ENCODE measurements around the gene CD109. TPM values are rescaled to one million over a fixed set of nuclear protein-coding genes. Genes with fewer than 3 reads are reported as not detected.

Gene CD109
- total and polyA plus RNA-seq, 2 of the 8 experiments (the other 6 are each of a cell fraction or from before 2014, with no cell fraction given): 1.4 to 5.3 TPM

GRCh38 chr6:73830119-73830518, 134.1 kb downstream of the CD109 start:
- no peak for DNase-seq (ENCODE audit: low read depth in 1 of 2, low spot score in 2 of 2)
- H3K79me1 ChIP-seq (ENCODE audit: low read depth, low read length): no peaks in the 10 kb centered on the region
- H3K23me2 ChIP-seq (ENCODE audit: low read depth, low read length): no peaks in the 10 kb centered on the region
- no peak overlapping the region for H3K56ac ChIP-seq (replicated peaks; ENCODE audit: insufficient read length, low read depth, low read length)
- no peaks in the 10 kb centered on the region for H3K4me1 ChIP-seq (replicated peaks in 1 of 4; ENCODE audit: control insufficient read depth in 3 of 4, insufficient read depth in 4 of 4, low read length in 3 of 4)
- no peak overlapping the region for H2AFZ ChIP-seq (ENCODE audit: low read length)
- no peaks in the 10 kb centered on the region for H3K9me3 ChIP-seq (ENCODE audit: insufficient read depth in 2 of 2, low read depth in 1 of 2, low read length in 1 of 2)
- no peak overlapping the region for H2BK15ac ChIP-seq (ENCODE audit: low read length)
- no peak overlapping the region for H2BK12ac ChIP-seq (ENCODE audit: low read depth, low read length)
- peaks cover 0 to 1% (median 0%) of the 10 kb centered on the region in 4 experiments; a peak in 1 of 7 replicates for H3K27me3 ChIP-seq (replicated peaks in 1 of 4; ENCODE audit: control insufficient read depth in 3 of 4, extremely low read depth in 1 of 4, insufficient read depth in 3 of 4, low read length in 3 of 4)
- no peak overlapping the region for H2BK20ac ChIP-seq (ENCODE audit: low read length)
- H4K20me1 ChIP-seq (replicated peaks in 1 of 2; ENCODE audit: control insufficient read depth in 1 of 2, insufficient read depth in 2 of 2, low read length in 2 of 2): no peaks in the 10 kb centered on the region
- no peak overlapping the region for H3K9ac ChIP-seq (replicated peaks in 1 of 4; ENCODE audit: extremely low read depth in 1 of 4, low read depth in 3 of 4, low read length in 3 of 4)
- H3K23ac ChIP-seq (ENCODE audit: insufficient read length): no peak overlapping the region
- no peak overlapping the region for H4K91ac ChIP-seq (replicated peaks; ENCODE audit: insufficient read length, low read length)
- H2AK5ac ChIP-seq (ENCODE audit: low read depth, low read length): no peak overlapping the region
- FAIRE-seq: no peak
- H3K79me2 ChIP-seq (ENCODE audit: control insufficient read depth in 1 of 2, insufficient read depth in 2 of 2, low read length in 2 of 2): no peaks in the 10 kb centered on the region
- ChIA-PET POLR2A (ENCODE audit: partially characterized antibody) (no interaction called here), CTCF (ENCODE audit: partially characterized antibody) (interaction anchor here (0.8 to 1.8 kb wide), 6 partner anchors 11 to 1380 kb away, joined by 3 to 4 read pairs (median 3); no protein-coding TSS in a partner anchor)
- no peak overlapping the region for H3K4ac ChIP-seq (replicated peaks; ENCODE audit: insufficient read length, low read depth, low read length)
- no peak overlapping the region for H2BK120ac ChIP-seq (replicated peaks; ENCODE audit: low read depth, low read length)
- H3K18ac ChIP-seq (ENCODE audit: extremely low read depth, low read length): no peak overlapping the region
- no peak overlapping the region for H2BK5ac ChIP-seq (ENCODE audit: low read depth, low read length)
- H3K14ac ChIP-seq (ENCODE audit: insufficient read length): no peak overlapping the region
- no peak overlapping the region for H3K27ac ChIP-seq (ENCODE audit: low read depth, low read length)
- no peak overlapping the region for H3K4me3 ChIP-seq (ENCODE audit: extremely low read depth in 1 of 4, insufficient read depth in 2 of 4, low read depth in 3 of 4, low read length in 4 of 4)
- H4K5ac ChIP-seq (ENCODE audit: insufficient read length, low read depth, low read length): no peak overlapping the region
- no peak overlapping the region for H3K4me2 ChIP-seq (ENCODE audit: insufficient read depth in 1 of 2, low read depth in 2 of 2, low read length in 2 of 2)
- 84% methylated on average over 2 of the region's 2 CpGs; no CpG with 5 or more reads in 1 of the 2 experiments for WGBS, 2 experiments (ENCODE audit: extremely low coverage in 1 of 2, insufficient coverage in 1 of 2, insufficient read length in 1 of 2, insufficient replicate concordance in 2 of 2, low coverage in 1 of 2, low lambda C conversion rate in 2 of 2, missing lambda C conversion rate in 1 of 2)
- no peaks in the 10 kb centered on the region for H3K36me3 ChIP-seq (ENCODE audit: control insufficient read depth in 2 of 4, insufficient read depth in 4 of 4, low read length in 3 of 4)
- H4K8ac ChIP-seq (ENCODE audit: extremely low read depth, insufficient read depth, low read length): no peak overlapping the region
- TF ChIP-seq RAD21 (IDR thresholded peaks at IDR 0.05 in 1 of 2, conservative IDR thresholded peaks at IDR 0.05 in 1 of 2; ENCODE audit: low read depth in 2 of 2, low read length in 2 of 2) (no peak), SIRT6 (IDR thresholded peaks at IDR 0.05; ENCODE audit: low read length) (no peak), TEAD4 (IDR thresholded peaks at IDR 0.05; ENCODE audit: low read depth, low read length) (no peak), CEBPB (IDR thresholded peaks at IDR 0.05; ENCODE audit: low read depth, low read length) (no peak), NRF1 (IDR thresholded peaks at IDR 0.05; ENCODE audit: low read depth, low read length) (no peak), RNF2 (IDR thresholded peaks at IDR 0.05; ENCODE audit: borderline replicate concordance, low read depth, low read length, missing control alignments, poor library complexity, severe bottlenecking) (no peak), MAFK (IDR thresholded peaks at IDR 0.05; ENCODE audit: low read depth, low read length) (no peak), ZNF274 (IDR thresholded peaks at IDR 0.05; ENCODE audit: borderline replicate concordance, extremely low read depth, low read length) (no peak), RBBP5 (IDR thresholded peaks at IDR 0.05; ENCODE audit: borderline replicate concordance, low read depth, low read length) (no peak), ASH2L (IDR thresholded peaks at IDR 0.05; ENCODE audit: low read length) (no peak), EP300 (IDR thresholded peaks at IDR 0.05; ENCODE audit: borderline replicate concordance in 1 of 2, low read depth in 2 of 2, low read length in 2 of 2) (no peak), GABPA (IDR thresholded peaks at IDR 0.05; ENCODE audit: borderline replicate concordance, insufficient read depth, low read length) (no peak), CHD2 (IDR thresholded peaks at IDR 0.05; ENCODE audit: low read length) (no peak), EZH2 (IDR thresholded peaks at IDR 0.05; ENCODE audit: low read depth, low read length, severe bottlenecking) (no peak)

Data from H1 (cell line).